Measurements from ENCODE around the gene RGS16.

Gene RGS16

DNA sequence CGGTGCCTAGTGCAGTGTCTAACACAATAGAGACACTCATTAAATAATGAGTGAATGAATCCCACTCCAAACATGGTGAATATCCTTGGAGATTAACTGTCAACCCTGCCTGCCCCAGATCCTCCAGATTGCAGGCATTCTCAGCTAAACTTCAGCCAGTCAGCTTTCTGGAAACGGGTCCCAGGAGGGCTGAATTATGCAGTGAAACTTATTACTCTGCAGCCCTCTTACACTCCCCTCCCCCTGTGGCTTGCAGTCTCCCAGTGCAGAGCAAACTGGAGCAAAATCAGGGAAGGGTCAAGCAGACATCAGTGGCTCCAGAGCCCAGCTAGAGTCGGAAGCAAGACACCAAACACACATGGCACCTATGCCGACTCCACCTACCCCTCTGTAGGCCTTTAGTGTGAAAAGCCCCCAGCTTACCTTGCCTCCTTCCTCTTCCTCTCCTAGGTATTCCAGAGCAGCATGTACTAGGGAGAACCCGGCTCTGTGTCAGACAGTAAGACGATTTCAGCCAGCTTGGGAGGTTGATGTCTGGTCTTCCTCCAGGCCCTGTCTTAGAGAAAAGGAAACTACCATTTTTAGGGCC is 6.5 kb upstream of the RGS16 start:
- Histone ChIP-seq H3K27ac (ENCODE audit: low read depth in 2 of 2, low read length in 2 of 2) (no peak overlapping the region), H3K9me3 (ENCODE audit: control insufficient read depth in 2 of 2, low read length in 2 of 2) (no peaks in the 10 kb centered on the region), H3K4me3 (ENCODE audit: low read length in 2 of 2) (no peak overlapping the region), H3K27me3 (ENCODE audit: control insufficient read depth in 2 of 2, insufficient read depth in 2 of 2, low read length in 2 of 2) (peaks cover 4 to 19% of the 10 kb centered on the region in 2 donors), H3K9ac (ENCODE audit: low read depth in 1 of 2, low read length in 2 of 2) (no peak overlapping the region), H3K4me1 (ENCODE audit: control insufficient read depth in 2 of 2, insufficient read depth in 2 of 2, low read length in 2 of 2) (peaks cover 4 to 12% of the 10 kb centered on the region in 2 donors), H3K36me3 (ENCODE audit: control insufficient read depth in 2 of 2, insufficient read depth in 2 of 2, low read length in 2 of 2) (no peaks in the 10 kb centered on the region)

DNA sequence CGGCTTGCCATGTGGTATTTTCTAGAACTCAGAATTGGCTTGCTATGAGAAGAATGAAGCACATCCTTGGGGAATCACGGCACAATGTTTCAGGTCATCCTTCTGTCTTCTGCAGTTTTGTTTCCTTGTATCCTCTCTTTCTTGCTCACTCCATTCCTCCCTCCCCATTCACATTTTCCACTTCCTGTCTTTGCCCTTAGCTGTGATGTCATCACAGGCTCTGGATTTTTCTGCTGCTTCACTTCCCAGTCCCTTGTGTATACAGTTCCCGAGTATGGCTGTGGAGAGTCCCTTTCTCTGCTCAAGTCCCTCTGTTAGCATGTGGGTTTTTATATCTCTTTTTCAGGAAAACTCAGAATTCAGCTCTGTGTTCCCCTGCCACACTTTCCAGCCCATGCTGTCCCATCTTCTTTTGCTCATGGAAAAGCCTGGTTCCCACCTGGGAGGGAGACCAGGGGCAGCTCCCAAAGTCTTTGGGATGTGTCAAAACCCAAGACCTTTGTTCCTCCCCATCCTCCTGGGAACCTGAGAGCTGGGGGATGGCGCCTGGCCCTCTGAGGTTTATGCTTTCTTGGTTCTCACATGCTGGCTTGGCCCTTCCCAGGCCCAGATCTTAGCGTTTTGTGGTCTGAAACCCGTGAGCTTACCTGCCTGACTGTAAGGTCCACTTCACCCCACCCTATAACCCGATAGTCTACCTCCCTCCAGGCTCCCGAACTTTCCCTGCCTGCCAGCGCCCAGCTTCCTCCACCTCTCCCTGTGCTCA is 4.8 kb upstream of the RGS16 start:
- peak overlapping the region in 1 of 2 donors; percentile 18 for H3K27ac ChIP-seq (ENCODE audit: low read depth in 2 of 2, low read length in 2 of 2)
- no peaks in the 10 kb centered on the region for H3K9me3 ChIP-seq (ENCODE audit: control insufficient read depth in 2 of 2, low read length in 2 of 2)
- H3K9ac ChIP-seq (ENCODE audit: low read depth in 1 of 2, low read length in 2 of 2): no peak overlapping the region

DNA sequence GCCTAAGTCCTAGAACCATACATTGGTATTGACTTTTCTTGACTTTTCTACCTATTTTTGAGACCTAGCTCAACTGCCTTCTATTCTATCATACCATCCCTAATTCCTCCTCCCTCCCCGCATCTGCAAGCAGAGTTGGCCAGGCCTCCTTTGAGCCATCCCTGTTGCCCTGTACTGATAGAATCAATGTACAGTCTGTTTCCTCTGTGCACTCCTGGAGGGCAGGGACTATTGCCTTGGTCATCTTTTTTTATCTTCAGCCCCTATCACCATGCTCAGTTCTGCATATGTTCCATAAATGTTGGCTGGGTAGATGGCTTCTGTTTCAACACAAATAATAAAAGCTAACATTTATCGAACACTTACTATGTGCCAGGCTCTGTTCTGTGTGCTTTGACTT is 4.0 kb upstream of the RGS16 start:
- Histone ChIP-seq H3K4me1 (ENCODE audit: control insufficient read depth in 2 of 2, insufficient read depth in 2 of 2, low read length in 2 of 2) (peaks cover 9 to 12% of the 10 kb centered on the region in 2 donors), H3K9ac (ENCODE audit: low read depth in 1 of 2, low read length in 2 of 2) (no peak overlapping the region), H3K9me3 (ENCODE audit: control insufficient read depth in 2 of 2, low read length in 2 of 2) (no peaks in the 10 kb centered on the region), H3K27me3 (ENCODE audit: control insufficient read depth in 2 of 2, insufficient read depth in 2 of 2, low read length in 2 of 2) (peaks cover 0 to 2% of the 10 kb centered on the region in 2 donors), H3K4me3 (ENCODE audit: low read length in 2 of 2) (no peak overlapping the region), H3K36me3 (ENCODE audit: control insufficient read depth in 2 of 2, insufficient read depth in 2 of 2, low read length in 2 of 2) (no peaks in the 10 kb centered on the region), H3K27ac (ENCODE audit: low read depth in 2 of 2, low read length in 2 of 2) (no peak overlapping the region)

More for the DNA sequence above, 4.8 kb upstream of the RGS16 start:
- Histone ChIP-seq H3K27me3 (ENCODE audit: control insufficient read depth in 2 of 2, insufficient read depth in 2 of 2, low read length in 2 of 2) (peaks cover 2 to 10% of the 10 kb centered on the region in 2 donors), H3K4me1 (ENCODE audit: control insufficient read depth in 2 of 2, insufficient read depth in 2 of 2, low read length in 2 of 2) (peaks cover 6% of the 10 kb centered on the region in 2 donors), H3K36me3 (ENCODE audit: control insufficient read depth in 2 of 2, insufficient read depth in 2 of 2, low read length in 2 of 2) (no peaks in the 10 kb centered on the region), H3K4me3 (ENCODE audit: low read length in 2 of 2) (no peak overlapping the region)

DNA sequence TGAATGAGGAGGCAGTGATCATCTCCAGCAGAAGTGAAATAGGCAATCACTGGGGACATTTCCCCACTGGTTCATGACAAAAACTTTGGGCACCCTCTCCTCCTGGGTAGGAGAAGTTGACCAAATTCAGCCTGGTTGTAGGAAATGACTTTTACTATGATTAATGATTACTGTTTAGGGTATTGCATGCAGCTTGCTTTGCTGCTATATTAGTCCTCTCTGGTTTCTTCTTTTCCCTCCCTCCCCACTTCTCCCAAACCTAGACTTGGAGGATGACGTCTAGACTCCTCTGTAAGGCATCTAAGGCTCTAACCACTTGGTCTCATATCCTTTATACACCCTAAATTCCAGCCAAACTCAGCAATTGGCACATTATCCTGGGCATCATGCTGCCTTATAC is 3.4 kb upstream of the RGS16 start:
- Histone ChIP-seq H3K4me1 (ENCODE audit: control insufficient read depth in 2 of 2, insufficient read depth in 2 of 2, low read length in 2 of 2) (peaks cover 9 to 12% of the 10 kb centered on the region in 2 donors), H3K27ac (ENCODE audit: low read depth in 2 of 2, low read length in 2 of 2) (no peak overlapping the region), H3K9me3 (ENCODE audit: control insufficient read depth in 2 of 2, low read length in 2 of 2) (no peaks in the 10 kb centered on the region), H3K36me3 (ENCODE audit: control insufficient read depth in 2 of 2, insufficient read depth in 2 of 2, low read length in 2 of 2) (no peaks in the 10 kb centered on the region), H3K4me3 (ENCODE audit: low read length in 2 of 2) (no peak overlapping the region), H3K27me3 (ENCODE audit: control insufficient read depth in 2 of 2, insufficient read depth in 2 of 2, low read length in 2 of 2) (peaks cover 0 to 4% of the 10 kb centered on the region in 2 donors), H3K9ac (ENCODE audit: low read depth in 1 of 2, low read length in 2 of 2) (no peak overlapping the region)

GRCh38 chr1:182603646-182604174 is 479 bp downstream of the RGS16 start:
- H3K27ac ChIP-seq (ENCODE audit: low read depth in 2 of 2, low read length in 2 of 2): peak overlapping the region; percentile 28 to 42
- H3K9ac ChIP-seq (ENCODE audit: low read depth in 1 of 2, low read length in 2 of 2): peak overlapping the region; percentile 43 to 60
- H3K36me3 ChIP-seq (ENCODE audit: control insufficient read depth in 2 of 2, insufficient read depth in 2 of 2, low read length in 2 of 2): peaks cover 0 to 2% of the 10 kb centered on the region in 2 donors
- no peaks in the 10 kb centered on the region for H3K9me3 ChIP-seq (ENCODE audit: control insufficient read depth in 2 of 2, low read length in 2 of 2)
- peaks cover 0 to 4% of the 10 kb centered on the region in 2 donors for H3K27me3 ChIP-seq (ENCODE audit: control insufficient read depth in 2 of 2, insufficient read depth in 2 of 2, low read length in 2 of 2)
- H3K4me1 ChIP-seq (ENCODE audit: control insufficient read depth in 2 of 2, insufficient read depth in 2 of 2, low read length in 2 of 2): peaks cover 12 to 13% of the 10 kb centered on the region in 2 donors
- H3K4me3 ChIP-seq (ENCODE audit: low read length in 2 of 2): peak overlapping the region; percentile 71 to 75

GRCh38 chr1:182602935-182603645 is 1.1 kb downstream of the RGS16 start:
- Histone ChIP-seq H3K4me1 (ENCODE audit: control insufficient read depth in 2 of 2, insufficient read depth in 2 of 2, low read length in 2 of 2) (peaks cover 12 to 13% of the 10 kb centered on the region in 2 donors), H3K4me3 (ENCODE audit: low read length in 2 of 2) (peak overlapping the region in 1 of 2 donors; percentile 75), H3K27me3 (ENCODE audit: control insufficient read depth in 2 of 2, insufficient read depth in 2 of 2, low read length in 2 of 2) (peaks cover 0 to 4% of the 10 kb centered on the region in 2 donors), H3K9ac (ENCODE audit: low read depth in 1 of 2, low read length in 2 of 2) (peak overlapping the region in 1 of 2 donors; percentile 9), H3K9me3 (ENCODE audit: control insufficient read depth in 2 of 2, low read length in 2 of 2) (no peaks in the 10 kb centered on the region), H3K36me3 (ENCODE audit: control insufficient read depth in 2 of 2, insufficient read depth in 2 of 2, low read length in 2 of 2) (peaks cover 0 to 2% of the 10 kb centered on the region in 2 donors), H3K27ac (ENCODE audit: low read depth in 2 of 2, low read length in 2 of 2) (peak overlapping the region in 1 of 2 donors; percentile 28)

GRCh38 chr1:182601913-182602312 is 2.3 kb downstream of the RGS16 start:
- H3K4me1 ChIP-seq (ENCODE audit: control insufficient read depth in 2 of 2, insufficient read depth in 2 of 2, low read length in 2 of 2): peaks cover 12 to 13% of the 10 kb centered on the region in 2 donors
- H3K27ac ChIP-seq (ENCODE audit: low read depth in 2 of 2, low read length in 2 of 2): no peak overlapping the region
- H3K27me3 ChIP-seq (ENCODE audit: control insufficient read depth in 2 of 2, insufficient read depth in 2 of 2, low read length in 2 of 2): peaks cover 0 to 4% of the 10 kb centered on the region in 2 donors
- peaks cover 0 to 2% of the 10 kb centered on the region in 2 donors for H3K36me3 ChIP-seq (ENCODE audit: control insufficient read depth in 2 of 2, insufficient read depth in 2 of 2, low read length in 2 of 2)
- H3K9me3 ChIP-seq (ENCODE audit: control insufficient read depth in 2 of 2, low read length in 2 of 2): no peaks in the 10 kb centered on the region
- H3K9ac ChIP-seq (ENCODE audit: low read depth in 1 of 2, low read length in 2 of 2): peak overlapping the region in 1 of 2 donors; percentile 38
- H3K4me3 ChIP-seq (ENCODE audit: low read length in 2 of 2): peak overlapping the region in 1 of 2 donors; percentile 22

GRCh38 chr1:182601416-182601786 is 2.8 kb downstream of the RGS16 start:
- Histone ChIP-seq H3K4me1 (ENCODE audit: control insufficient read depth in 2 of 2, insufficient read depth in 2 of 2, low read length in 2 of 2) (peaks cover 12 to 13% of the 10 kb centered on the region in 2 donors), H3K9ac (ENCODE audit: low read depth in 1 of 2, low read length in 2 of 2) (peak overlapping the region in 1 of 2 donors; percentile 38)

DNA sequence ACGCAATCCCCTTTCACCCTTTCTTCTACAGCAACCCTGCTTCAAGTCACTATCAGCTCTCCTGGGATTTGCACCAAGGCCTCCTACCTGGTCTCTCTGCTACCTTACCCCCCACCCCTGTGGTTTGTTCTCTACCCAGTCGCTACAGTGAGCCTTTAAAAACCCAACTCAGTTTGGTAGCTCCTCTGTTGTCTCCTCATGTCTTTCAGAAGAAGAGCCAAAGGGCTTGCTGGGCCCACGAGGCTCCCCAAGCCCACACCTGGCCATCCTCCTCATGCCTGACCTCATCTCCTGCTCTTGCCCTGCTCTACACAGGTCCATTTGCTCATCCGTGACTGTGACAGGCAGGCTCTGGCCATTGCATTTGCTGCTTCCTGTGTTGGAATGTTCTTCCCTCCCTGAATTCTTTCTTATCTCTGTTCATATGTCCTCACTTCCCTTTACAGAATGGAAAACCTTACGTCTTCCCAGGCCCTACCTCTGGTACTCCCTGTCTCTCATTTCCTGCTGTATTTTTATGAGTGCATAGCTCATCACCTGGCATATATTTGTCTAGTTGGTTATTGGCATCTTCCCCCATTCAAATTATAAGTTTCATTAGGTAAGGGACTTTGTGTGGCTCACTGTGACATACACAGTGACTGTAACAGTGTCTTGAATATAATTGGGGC is 3.3 kb downstream of the RGS16 start:
- Histone ChIP-seq H3K9ac (ENCODE audit: low read depth in 1 of 2, low read length in 2 of 2) (no peak overlapping the region), H3K4me1 (ENCODE audit: control insufficient read depth in 2 of 2, insufficient read depth in 2 of 2, low read length in 2 of 2) (peaks cover 12 to 13% of the 10 kb centered on the region in 2 donors), H3K36me3 (ENCODE audit: control insufficient read depth in 2 of 2, insufficient read depth in 2 of 2, low read length in 2 of 2) (peaks cover 0 to 2% of the 10 kb centered on the region in 2 donors), H3K27me3 (ENCODE audit: control insufficient read depth in 2 of 2, insufficient read depth in 2 of 2, low read length in 2 of 2) (peaks cover 0 to 4% of the 10 kb centered on the region in 2 donors), H3K27ac (ENCODE audit: low read depth in 2 of 2, low read length in 2 of 2) (no peak overlapping the region), H3K4me3 (ENCODE audit: low read length in 2 of 2) (no peak overlapping the region), H3K9me3 (ENCODE audit: control insufficient read depth in 2 of 2, low read length in 2 of 2) (no peaks in the 10 kb centered on the region)

More at GRCh38 chr1:182601416-182601786, 2.8 kb downstream of the RGS16 start:
- peak overlapping the region in 1 of 2 donors; percentile 22 for H3K4me3 ChIP-seq (ENCODE audit: low read length in 2 of 2)
- peaks cover 0 to 4% of the 10 kb centered on the region in 2 donors for H3K27me3 ChIP-seq (ENCODE audit: control insufficient read depth in 2 of 2, insufficient read depth in 2 of 2, low read length in 2 of 2)
- no peak overlapping the region for H3K27ac ChIP-seq (ENCODE audit: low read depth in 2 of 2, low read length in 2 of 2)
- H3K36me3 ChIP-seq (ENCODE audit: control insufficient read depth in 2 of 2, insufficient read depth in 2 of 2, low read length in 2 of 2): peaks cover 0 to 2% of the 10 kb centered on the region in 2 donors
- no peaks in the 10 kb centered on the region for H3K9me3 ChIP-seq (ENCODE audit: control insufficient read depth in 2 of 2, low read length in 2 of 2)

Data from mucosa of rectum (tissue), 2 donors.